Smooth muscle cell (in vitro differentiated cells): ENCODE data around the gene ATG16L2. TPM values are rescaled to one million over a fixed set of nuclear protein-coding genes. Genes with fewer than 3 reads are reported as not detected.

Experiments
- DNase-seq: peaks from one replicate; lab custom pipeline; 2025; ENCODE audit not compliant: unreplicated experiment; lab: John Stamatoyannopoulos, UW
- H2AFZ ChIP-seq: fragments of 200-600 bp; sonication (generic); 2 replicates; pipeline ENCODE4 v1.6.0; 2016; ENCODE audit warnings: antibody characterized with exemption, low read depth, mild to moderate bottlenecking
- H3F3A ChIP-seq: fragments of 200-600 bp; sonication (generic); 2 replicates; pipeline ENCODE4 v1.6.0; 2017; ENCODE audit warnings: antibody characterized with exemption, low read depth
- H3K27ac ChIP-seq: fragments of 200-600 bp; sonication (generic); 2 replicates; pipeline ENCODE4 v1.5.1; 2016; ENCODE audit warnings: low read depth, mild to moderate bottlenecking
- H3K27me3 ChIP-seq: fragments of 200-600 bp; sonication (generic); 2 replicates; pipeline ENCODE4 v1.6.1; 2016; ENCODE audit warnings: low read depth, mild to moderate bottlenecking
- H3K36me3 ChIP-seq: fragments of 200-600 bp; sonication (generic); 2 replicates; pipeline ENCODE4 v1.5.1; 2016; ENCODE audit warnings: low read depth
- H3K4me1 ChIP-seq: fragments of 200-600 bp; sonication (generic); 2 replicates; pipeline ENCODE4 v1.5.1; 2016; ENCODE audit warnings: low read depth
- H3K4me2 ChIP-seq: fragments of 200-600 bp; sonication (generic); 2 replicates; pipeline ENCODE4 v1.6.0; 2016; ENCODE audit warnings: mild to moderate bottlenecking
- H3K4me3 ChIP-seq: fragments of 200-600 bp; sonication (generic); 2 replicates; pipeline ENCODE4 v1.5.1; 2016; ENCODE audit warnings: mild to moderate bottlenecking
- H3K79me2 ChIP-seq: fragments of 200-600 bp; sonication (generic); 2 replicates; pipeline ENCODE4 v1.6.0; 2016; ENCODE audit warnings: low read depth, mild to moderate bottlenecking
- H3K9ac ChIP-seq: fragments of 200-600 bp; sonication (generic); 2 replicates; pipeline ENCODE4 v1.6.0; 2016; ENCODE audit warnings: low read depth
- H3K9me3 ChIP-seq: fragments of 200-600 bp; sonication (generic); replicated peaks from 2 replicates; pipeline ENCODE4 v1.5.1; 2016; ENCODE audit warnings: low read depth
- H4K20me1 ChIP-seq: fragments of 200-600 bp; sonication (generic); 2 replicates; pipeline ENCODE4 v1.6.0; 2016; ENCODE audit warnings: low read depth
- CTCF ChIP-seq: fragments of 200-600 bp; sonication (generic); IDR thresholded peaks from 2 replicates; pipeline ENCODE4 v1.5.1; 2017; ENCODE audit warnings: borderline replicate concordance, mild to moderate bottlenecking, antibody characterized with exemption; ENCODE audit not compliant: insufficient read depth, poor library complexity, severe bottlenecking
- WGBS: methylation state at CpG from one replicate; pipeline ENCODE4 v1.1.7; 2016; ENCODE audit warnings: low lambda C conversion rate; 5-methylcytosine and 5-hydroxymethylcytosine counted together
- polyA plus RNA-seq: library from polyadenylated mRNA; unstranded; fragments of >200 nt; fragmentation: Nextera tagmentation; extraction: Ambion mirVana; gene quantifications from 2 replicates; pipeline ENCODE4 v1.2.1, GENCODE V29; 2016
- total RNA-seq: library from RNA; depleted of rRNA; stranded (reverse); fragments of >200 nt; gene quantifications from 2 replicates; pipeline ENCODE4 v1.2.3, GENCODE V29; 2014

ATG16L2 gene
- total and polyA plus RNA-seq, 2 experiments from 2014 or later, result 7.4 to 9.3 TPM

DNA sequence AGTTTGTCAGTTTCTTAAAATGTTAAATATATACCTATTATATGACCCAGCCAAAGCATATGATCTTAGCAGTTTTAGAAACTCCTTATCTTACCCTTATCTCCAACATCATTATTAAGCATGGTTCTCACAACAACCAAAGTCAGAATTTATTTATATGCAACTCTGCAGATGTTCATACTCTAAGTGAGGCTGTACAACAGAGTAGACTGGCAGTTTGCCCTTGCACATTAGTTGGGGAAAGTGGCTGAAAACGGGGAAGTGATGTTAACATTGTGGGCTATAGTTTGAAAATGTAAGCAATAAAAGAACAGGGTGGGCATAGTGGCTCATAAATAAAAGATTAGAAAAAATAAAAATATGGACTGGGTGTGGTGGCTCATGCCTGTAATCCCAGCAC lies 49.7 kb downstream of the ATG16L2 start:
- Histone ChIP-seq H3K9ac (no peak overlapping the region), H3F3A (peaks cover 8% of the 10 kb centered on the region), H3K4me3 (no peak overlapping the region), H3K27me3 (no peaks in the 10 kb centered on the region), H3K79me2 (no peaks in the 10 kb centered on the region), H3K4me2 (no peak overlapping the region), H4K20me1 (no peaks in the 10 kb centered on the region), H3K9me3 (no peaks in the 10 kb centered on the region), H2AFZ (no peak overlapping the region), H3K27ac (no peak overlapping the region), H3K36me3 (peaks cover 5% of the 10 kb centered on the region), H3K4me1 (no peaks in the 10 kb centered on the region)
- WGBS, result 88% methylated on average over 1 of the region's 1 CpG
- no peak for TF ChIP-seq CTCF
- no peak for DNase-seq

- no peak for TF ChIP-seq CTCF
- Histone ChIP-seq H3K36me3 (peaks cover 5% of the 10 kb centered on the region), H3K9ac (no peak overlapping the region), H3K4me2 (peak overlapping the region; percentile 10), H3K9me3 (no peaks in the 10 kb centered on the region), H3K4me3 (no peak overlapping the region), H3K79me2 (no peaks in the 10 kb centered on the region), H2AFZ (no peak overlapping the region), H3F3A (peaks cover 8% of the 10 kb centered on the region), H4K20me1 (no peaks in the 10 kb centered on the region), H3K27me3 (no peaks in the 10 kb centered on the region), H3K27ac (peak overlapping the region; percentile 64), H3K4me1 (no peaks in the 10 kb centered on the region)
- WGBS, result 60% methylated on average over 5 of the region's 5 CpGs
- no peak for DNase-seq
Measured at GRCh38 chr11:72864702-72865655, 50.8 kb downstream of the ATG16L2 start.

DNA sequence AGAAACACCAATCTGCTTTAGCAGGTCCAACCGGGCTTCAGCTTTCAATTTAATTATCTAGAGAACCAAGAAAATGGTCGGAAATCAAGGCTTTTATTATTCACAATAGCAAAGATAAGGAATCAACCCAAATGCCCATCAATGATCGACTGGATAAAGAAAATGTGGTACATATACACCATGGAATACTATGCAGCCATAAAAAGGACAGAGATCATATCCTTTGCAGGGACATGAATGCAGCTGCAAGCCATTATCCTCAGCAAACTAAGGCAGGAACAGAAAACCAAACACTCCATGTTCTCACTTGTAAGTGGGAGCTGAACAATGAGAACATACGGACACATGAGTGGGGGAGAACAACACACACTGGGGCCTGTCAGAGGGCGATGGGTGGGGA lies 53.8 kb downstream of the ATG16L2 start:
- no peak for TF ChIP-seq CTCF
- WGBS, result 99% methylated on average over 5 of the region's 5 CpGs

GRCh38 chr11:72869831-72870230 lies 55.6 kb downstream of the ATG16L2 start:
- WGBS, result 57% methylated on average over 4 of the region's 4 CpGs
- no peak for DNase-seq
- Histone ChIP-seq H3K4me3 (no peak overlapping the region), H3K9ac (no peak overlapping the region), H3K4me2 (no peak overlapping the region), H3K27me3 (no peaks in the 10 kb centered on the region), H4K20me1 (no peaks in the 10 kb centered on the region), H3K27ac (peak overlapping the region; percentile 61), H3K9me3 (no peaks in the 10 kb centered on the region), H3F3A (peaks cover 12% of the 10 kb centered on the region), H3K79me2 (no peaks in the 10 kb centered on the region), H2AFZ (no peak overlapping the region), H3K4me1 (no peaks in the 10 kb centered on the region), H3K36me3 (no peaks in the 10 kb centered on the region)
- no peak for TF ChIP-seq CTCF

More for the DNA sequence above, 53.8 kb downstream of the ATG16L2 start:
- Histone ChIP-seq H3K4me1 (no peaks in the 10 kb centered on the region), H3F3A (peaks cover 14% of the 10 kb centered on the region), H3K9ac (no peak overlapping the region), H3K27me3 (no peaks in the 10 kb centered on the region), H3K4me3 (no peak overlapping the region), H3K79me2 (no peaks in the 10 kb centered on the region), H3K4me2 (no peak overlapping the region), H3K36me3 (no peaks in the 10 kb centered on the region), H3K27ac (no peak overlapping the region), H4K20me1 (no peaks in the 10 kb centered on the region), H3K9me3 (no peaks in the 10 kb centered on the region), H2AFZ (no peak overlapping the region)
- DNase-seq, result no peak
